Measurements from ENCODE around the gene CHURC1.

Gene CHURC1

DNA sequence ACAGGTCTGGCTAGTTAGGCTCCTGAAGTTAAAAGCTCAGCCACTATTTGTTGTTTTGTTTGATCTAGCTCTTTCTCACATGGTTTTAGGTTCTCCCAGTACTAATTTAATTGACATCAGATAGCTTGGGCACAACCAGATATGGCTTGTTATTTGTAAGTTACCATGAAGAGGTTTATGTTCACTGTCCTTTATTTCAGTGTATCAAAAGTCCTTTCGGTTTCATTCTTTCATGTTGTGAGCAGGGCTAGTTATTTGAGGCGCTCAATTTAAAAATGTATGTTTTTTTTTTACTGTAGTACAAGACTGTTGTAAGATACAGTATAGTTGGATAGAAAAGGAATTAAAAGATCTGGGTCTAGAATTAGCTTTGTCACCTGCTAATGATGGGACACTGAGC lies 21.3 kb downstream of the CHURC1 start:
- TF ChIP-seq POLR2AphosphoS5 (IDR thresholded peaks at IDR 0.05; ENCODE audit: low read depth, low read length) (no peak), SIN3A (IDR thresholded peaks at IDR 0.05; ENCODE audit: borderline replicate concordance, insufficient read depth, low read length) (no peak), TAF1 (IDR thresholded peaks at IDR 0.05; ENCODE audit: borderline replicate concordance, insufficient read depth, low read length) (no peak), FOXP2 (optimal IDR thresholded peaks at IDR 0.05; ENCODE audit: borderline replicate concordance, extremely low read depth, extremely low read length, insufficient read depth) (no peak)

DNA sequence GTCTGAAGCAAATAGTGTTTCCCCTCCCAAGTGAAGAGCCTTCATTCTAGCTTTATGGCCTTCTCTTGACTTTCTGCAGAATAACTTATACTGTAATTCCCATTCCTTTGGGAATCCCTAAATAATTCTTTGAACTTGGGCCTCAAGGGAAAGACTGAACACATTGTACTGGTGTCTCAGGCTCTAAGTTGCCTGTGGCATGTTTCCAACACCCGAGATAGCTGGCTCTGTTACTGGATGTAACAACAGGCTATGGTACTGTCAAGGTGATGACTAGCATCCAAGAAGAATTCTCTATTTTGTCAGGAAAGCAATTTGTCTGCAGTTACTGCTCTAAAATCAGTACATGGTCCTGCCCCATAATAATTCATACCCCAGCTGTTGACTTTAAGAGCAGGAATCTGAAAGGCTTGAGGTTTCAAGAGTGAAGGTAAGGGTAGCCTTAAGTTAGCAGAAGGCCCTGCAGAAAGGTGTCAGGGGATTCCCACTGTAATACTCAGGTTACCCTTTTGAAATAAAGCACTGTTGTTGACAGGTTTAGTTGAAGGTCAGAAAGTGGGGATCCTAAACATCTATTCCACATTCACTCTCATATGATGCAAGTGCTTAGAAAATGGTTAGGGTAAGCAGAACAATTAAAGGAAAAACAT lies 23.0 kb downstream of the CHURC1 start:
- TF ChIP-seq, protein P1, sequence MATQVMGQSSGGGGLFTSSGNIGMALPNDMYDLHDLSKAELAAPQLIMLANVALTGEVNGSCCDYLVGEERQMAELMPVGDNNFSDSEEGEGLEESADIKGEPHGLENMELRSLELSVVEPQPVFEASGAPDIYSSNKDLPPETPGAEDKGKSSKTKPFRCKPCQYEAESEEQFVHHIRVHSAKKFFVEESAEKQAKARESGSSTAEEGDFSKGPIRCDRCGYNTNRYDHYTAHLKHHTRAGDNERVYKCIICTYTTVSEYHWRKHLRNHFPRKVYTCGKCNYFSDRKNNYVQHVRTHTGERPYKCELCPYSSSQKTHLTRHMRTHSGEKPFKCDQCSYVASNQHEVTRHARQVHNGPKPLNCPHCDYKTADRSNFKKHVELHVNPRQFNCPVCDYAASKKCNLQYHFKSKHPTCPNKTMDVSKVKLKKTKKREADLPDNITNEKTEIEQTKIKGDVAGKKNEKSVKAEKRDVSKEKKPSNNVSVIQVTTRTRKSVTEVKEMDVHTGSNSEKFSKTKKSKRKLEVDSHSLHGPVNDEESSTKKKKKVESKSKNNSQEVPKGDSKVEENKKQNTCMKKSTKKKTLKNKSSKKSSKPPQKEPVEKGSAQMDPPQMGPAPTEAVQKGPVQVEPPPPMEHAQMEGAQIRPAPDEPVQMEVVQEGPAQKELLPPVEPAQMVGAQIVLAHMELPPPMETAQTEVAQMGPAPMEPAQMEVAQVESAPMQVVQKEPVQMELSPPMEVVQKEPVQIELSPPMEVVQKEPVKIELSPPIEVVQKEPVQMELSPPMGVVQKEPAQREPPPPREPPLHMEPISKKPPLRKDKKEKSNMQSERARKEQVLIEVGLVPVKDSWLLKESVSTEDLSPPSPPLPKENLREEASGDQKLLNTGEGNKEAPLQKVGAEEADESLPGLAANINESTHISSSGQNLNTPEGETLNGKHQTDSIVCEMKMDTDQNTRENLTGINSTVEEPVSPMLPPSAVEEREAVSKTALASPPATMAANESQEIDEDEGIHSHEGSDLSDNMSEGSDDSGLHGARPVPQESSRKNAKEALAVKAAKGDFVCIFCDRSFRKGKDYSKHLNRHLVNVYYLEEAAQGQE (IDR thresholded peaks at IDR 0.05; ENCODE audit: insufficient read depth in 1 of 2, low read depth in 2 of 2, low read length in 2 of 2) = no peak
- TF ChIP-seq POLR2AphosphoS5 (IDR thresholded peaks at IDR 0.05; ENCODE audit: low read depth, low read length) (no peak), FOXP2 (optimal IDR thresholded peaks at IDR 0.05; ENCODE audit: borderline replicate concordance, extremely low read depth, extremely low read length, insufficient read depth) (no peak), TAF1 (IDR thresholded peaks at IDR 0.05; ENCODE audit: borderline replicate concordance, insufficient read depth, low read length) (no peak), SIN3A (IDR thresholded peaks at IDR 0.05; ENCODE audit: borderline replicate concordance, insufficient read depth, low read length) (no peak)

DNA sequence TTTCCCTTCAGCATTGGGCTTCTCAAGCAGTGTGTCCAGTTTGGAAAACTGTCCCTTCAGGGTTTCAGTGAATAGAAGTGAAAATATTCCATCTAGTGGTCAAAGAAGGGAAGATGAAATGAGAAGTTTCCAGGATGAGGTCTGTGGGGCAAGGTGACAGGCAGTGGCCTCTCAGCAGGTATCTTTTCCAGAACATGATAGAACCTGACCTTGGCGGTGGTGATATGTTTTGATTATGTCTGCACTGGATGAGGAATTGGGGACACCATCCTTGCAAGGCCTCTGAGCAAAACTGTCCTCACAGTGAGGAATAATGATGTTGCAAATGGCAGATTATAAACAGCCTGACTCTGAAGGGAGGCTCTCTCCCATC lies 23.6 kb downstream of the CHURC1 start:
- TF ChIP-seq SIN3A (IDR thresholded peaks at IDR 0.05; ENCODE audit: borderline replicate concordance, insufficient read depth, low read length) (no peak), FOXP2 (optimal IDR thresholded peaks at IDR 0.05; ENCODE audit: borderline replicate concordance, extremely low read depth, extremely low read length, insufficient read depth) (no peak), TAF1 (IDR thresholded peaks at IDR 0.05; ENCODE audit: borderline replicate concordance, insufficient read depth, low read length) (no peak), POLR2AphosphoS5 (IDR thresholded peaks at IDR 0.05; ENCODE audit: low read depth, low read length) (no peak)
- TF ChIP-seq, protein P1 (IDR thresholded peaks at IDR 0.05; ENCODE audit: insufficient read depth in 1 of 2, low read depth in 2 of 2, low read length in 2 of 2) = no peak

DNA sequence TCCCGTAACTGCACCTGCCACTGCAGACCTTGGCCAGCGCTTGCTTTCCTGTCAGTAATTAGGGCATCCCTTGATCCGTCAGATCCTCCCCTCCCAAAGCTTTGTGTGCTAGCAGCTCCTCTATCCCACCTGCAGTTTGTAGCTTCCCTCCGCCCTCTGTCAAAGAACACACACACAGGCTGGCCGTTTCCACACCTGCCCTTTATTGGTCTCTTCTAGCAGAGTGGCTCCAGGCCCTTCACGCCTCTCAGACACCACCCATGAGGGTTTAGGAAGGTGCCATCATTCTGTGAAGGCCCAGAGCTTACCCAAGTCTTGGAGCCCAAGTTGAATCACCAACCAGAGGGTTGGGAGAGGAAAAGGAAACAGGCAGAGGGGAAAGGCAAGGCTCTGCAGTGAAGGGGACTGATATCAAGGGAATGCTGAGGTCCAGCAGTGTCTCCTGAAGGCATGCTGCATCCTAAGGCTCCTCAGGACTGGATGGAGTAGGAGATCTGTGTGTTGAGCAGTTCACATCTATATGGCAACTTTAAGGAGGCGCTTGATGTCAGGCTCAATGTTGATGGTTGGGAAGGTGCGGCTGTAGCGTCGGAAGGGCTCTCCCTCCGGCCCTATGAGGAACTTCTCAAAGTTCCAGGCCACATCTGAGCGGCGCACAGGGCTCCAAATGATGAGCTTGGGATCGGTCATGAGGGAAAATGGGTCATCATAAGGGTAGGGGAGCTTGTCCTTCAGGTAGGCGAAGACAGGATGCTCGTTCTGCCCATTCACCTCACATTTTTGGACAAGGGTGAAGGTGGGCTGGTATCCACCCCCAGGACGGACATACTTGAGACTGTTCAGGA lies 24.9 kb downstream of the CHURC1 start:
- TF ChIP-seq TAF1 (IDR thresholded peaks at IDR 0.05; ENCODE audit: borderline replicate concordance, insufficient read depth, low read length) (no peak), POLR2AphosphoS5 (IDR thresholded peaks at IDR 0.05; ENCODE audit: low read depth, low read length) (no peak), FOXP2 (optimal IDR thresholded peaks at IDR 0.05; ENCODE audit: borderline replicate concordance, extremely low read depth, extremely low read length, insufficient read depth) (no peak), SIN3A (IDR thresholded peaks at IDR 0.05; ENCODE audit: borderline replicate concordance, insufficient read depth, low read length) (no peak)
- TF ChIP-seq, protein P1 (IDR thresholded peaks at IDR 0.05; ENCODE audit: insufficient read depth in 1 of 2, low read depth in 2 of 2, low read length in 2 of 2) = no peak

DNA sequence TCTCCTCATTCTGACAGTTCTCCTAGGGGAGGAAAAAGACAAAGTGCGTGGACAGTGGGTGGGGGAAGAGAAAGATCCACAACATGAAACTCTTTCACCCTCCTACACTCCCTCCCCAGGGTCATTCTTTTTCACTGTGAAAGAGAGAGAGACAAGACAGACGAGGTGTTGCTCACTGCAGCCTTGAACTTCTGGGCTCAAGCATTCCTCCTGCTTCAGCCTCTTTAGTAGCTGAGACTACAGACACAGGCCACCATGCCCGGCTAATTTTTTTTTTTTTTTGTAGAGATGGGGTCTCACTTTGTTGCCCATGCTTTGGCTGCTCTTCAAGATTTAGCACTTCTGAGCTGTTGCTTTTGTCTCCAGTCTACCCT lies 25.5 kb downstream of the CHURC1 start:
- TF ChIP-seq SIN3A (IDR thresholded peaks at IDR 0.05; ENCODE audit: borderline replicate concordance, insufficient read depth, low read length) = no peak
- TF ChIP-seq, protein P1 (IDR thresholded peaks at IDR 0.05; ENCODE audit: insufficient read depth in 1 of 2, low read depth in 2 of 2, low read length in 2 of 2) = no peak

Data from PFSK-1 (cell line).